Right lobe of liver (tissue), 4 donors: ENCODE results near the gene OR51B6.

Experiments used
- CTCF ChIP-seq, 4 donors: fragments of 200-600 bp in 3 of 4; fragments of 450-650 bp in 1 of 4; IDR thresholded peaks; one replicate each; pipeline versions ENCODE4 v1.5.1 to v1.8.0; 2016 to 2022; ENCODE audit warnings: antibody characterized with exemption in 4 of 4, mild to moderate bottlenecking in 2 of 4
- POLR2A ChIP-seq: fragments of 450-650 bp; IDR thresholded peaks from one replicate; pipeline ENCODE4 v1.6.1; 2017; ENCODE audit warnings: antibody characterized with exemption, mild to moderate bottlenecking
- donor health status: DM: no; HTN: no; CAD: no.
- donor health status: DM: no; HTN: no; CAD: no.
- donor health status: DM: no; HTN: yes; CAD: no.

DNA sequence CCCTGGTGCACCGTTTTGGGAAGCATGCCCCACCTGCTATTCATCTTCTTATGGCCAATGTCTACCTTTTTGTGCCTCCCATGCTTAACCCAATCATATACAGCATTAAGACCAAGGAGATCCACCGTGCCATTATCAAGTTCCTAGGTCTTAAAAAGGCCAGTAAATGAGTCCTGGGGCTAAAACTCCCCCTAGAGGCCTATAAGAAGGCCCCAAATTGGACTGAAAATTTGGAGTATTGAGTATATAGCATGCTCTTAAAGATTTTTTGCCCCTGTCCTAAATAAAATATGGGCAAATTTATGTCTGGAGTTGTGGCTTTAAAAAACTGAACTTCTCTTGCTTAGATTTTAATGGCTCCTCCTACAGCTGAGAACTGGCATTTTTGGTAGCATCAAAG, 38.9 kb downstream of the OR51B6 start:
- no peak for TF ChIP-seq CTCF (IDR thresholded peaks at IDR 0.05)
- no peak for TF ChIP-seq POLR2A
